ENCODE measurements around the gene HTR5A.

HTR5A gene

DNA sequence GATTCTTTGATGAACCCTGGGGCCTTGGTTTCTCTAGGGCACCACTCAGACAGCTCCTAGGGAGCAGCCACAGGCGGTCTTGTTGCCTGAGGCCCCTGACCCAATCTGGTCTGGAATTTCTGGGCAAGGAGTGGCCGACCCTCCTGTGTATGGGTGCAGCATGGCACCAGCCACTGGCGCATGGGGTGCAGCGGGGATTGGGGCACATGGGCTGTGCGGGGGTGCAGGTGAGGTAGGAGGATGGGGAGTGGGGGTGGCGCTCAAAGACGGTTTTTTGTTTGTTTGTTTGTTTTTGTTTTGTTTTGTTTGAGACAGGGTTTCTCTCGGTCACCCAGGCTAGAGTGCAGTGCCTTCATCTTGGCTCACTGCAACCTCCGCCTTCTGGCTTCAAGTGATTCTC is 62.3 kb downstream of the HTR5A start:
- no peak for DNase-seq (ENCODE audit: extremely low read depth, low read depth)
- TF ChIP-seq, protein P1, sequence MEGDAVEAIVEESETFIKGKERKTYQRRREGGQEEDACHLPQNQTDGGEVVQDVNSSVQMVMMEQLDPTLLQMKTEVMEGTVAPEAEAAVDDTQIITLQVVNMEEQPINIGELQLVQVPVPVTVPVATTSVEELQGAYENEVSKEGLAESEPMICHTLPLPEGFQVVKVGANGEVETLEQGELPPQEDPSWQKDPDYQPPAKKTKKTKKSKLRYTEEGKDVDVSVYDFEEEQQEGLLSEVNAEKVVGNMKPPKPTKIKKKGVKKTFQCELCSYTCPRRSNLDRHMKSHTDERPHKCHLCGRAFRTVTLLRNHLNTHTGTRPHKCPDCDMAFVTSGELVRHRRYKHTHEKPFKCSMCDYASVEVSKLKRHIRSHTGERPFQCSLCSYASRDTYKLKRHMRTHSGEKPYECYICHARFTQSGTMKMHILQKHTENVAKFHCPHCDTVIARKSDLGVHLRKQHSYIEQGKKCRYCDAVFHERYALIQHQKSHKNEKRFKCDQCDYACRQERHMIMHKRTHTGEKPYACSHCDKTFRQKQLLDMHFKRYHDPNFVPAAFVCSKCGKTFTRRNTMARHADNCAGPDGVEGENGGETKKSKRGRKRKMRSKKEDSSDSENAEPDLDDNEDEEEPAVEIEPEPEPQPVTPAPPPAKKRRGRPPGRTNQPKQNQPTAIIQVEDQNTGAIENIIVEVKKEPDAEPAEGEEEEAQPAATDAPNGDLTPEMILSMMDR (IDR thresholded peaks at IDR 0.05; ENCODE audit: low read depth, low read length) = no peak

DNA sequence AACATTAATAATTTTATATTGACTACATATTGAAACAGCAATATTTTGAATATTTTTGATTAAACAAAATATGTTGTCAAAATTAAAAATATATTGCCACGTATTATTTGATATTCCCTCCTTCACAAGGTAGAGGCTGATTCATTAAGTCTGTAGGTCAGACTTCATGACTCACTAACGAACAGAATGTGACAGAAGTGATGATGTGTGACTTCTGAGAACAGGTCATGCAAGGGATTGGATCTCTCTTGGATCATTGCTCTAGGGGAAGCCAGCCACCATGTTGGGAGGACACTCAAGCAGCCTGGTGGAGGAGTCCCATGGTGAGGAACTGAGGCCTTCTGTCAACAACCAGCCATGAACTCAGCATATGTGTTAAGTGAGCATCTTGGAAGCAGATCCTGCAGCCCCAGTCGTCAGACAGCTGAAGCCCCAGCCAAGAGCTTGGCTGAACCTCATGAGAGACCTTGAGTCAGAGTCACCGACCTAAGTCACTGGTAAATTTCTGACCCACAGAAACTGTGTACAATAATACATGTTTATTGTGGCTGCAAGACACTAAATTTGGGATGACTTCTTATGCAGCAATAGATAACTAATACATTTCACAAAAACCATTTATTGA is 66.6 kb downstream of the HTR5A start:
- no peak for DNase-seq (ENCODE audit: extremely low read depth, low read depth)
- TF ChIP-seq, protein P1 (IDR thresholded peaks at IDR 0.05; ENCODE audit: low read depth, low read length) = no peak
